Activated CD4-positive, alpha-beta T cell treated with anti-CD3 and anti-CD28 coated beads, Interleukin-2, amount 50 U/mL, for 1 hour (primary cell): ENCODE measurements around the gene KHNYN.
"Not testable (repeated sequence)": the region's sequence is repeated elsewhere in the genome, so short reads cannot be mapped to it uniquely, and the experiment has no call there.

Experiments used
- DNase-seq: peaks from one replicate; pipeline ENCODE4 v3.0.0-alpha.2; 2020

KHNYN gene

DNA sequence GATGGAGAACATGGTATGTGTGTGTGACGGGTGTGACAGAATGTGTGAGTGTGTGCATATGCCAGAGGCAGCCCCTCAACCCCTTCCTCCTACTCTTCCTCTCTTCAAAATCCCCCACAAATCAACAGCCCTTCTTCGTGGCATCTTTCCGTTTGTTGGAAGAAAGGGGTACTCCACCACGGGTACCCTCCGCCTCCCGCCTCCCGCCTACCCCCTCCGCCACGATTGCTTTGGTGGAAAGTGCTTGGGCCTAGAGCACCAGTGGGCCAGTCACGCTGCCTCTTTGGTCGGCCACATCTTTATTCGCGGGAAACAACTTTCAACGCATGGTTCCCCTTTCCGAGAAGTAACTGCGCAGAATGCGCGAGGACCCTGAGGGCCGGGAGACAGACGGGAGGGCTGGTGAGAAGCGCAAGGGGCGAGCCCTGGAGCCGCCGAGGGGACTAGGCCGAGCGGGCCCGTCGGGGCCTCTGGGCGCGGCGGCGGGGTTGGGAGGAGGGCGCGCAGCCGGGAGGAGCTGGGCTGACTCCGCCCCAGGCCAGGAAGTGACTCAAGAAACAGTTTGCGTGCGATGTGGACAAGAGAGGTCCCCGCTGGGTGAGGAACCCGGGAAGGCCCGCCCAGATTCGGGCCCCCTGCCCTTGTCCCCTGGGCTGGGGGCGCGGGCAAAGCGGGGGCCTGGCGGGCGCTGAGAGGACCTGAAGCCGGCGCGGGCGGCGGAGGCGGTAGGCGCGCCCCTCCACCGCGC, at the start of gene KHNYN, which contains the start of gene CBLN3:
Gene KHNYN, plus strand, starts transcription at position 560 of the 748 bp plus-strand sequence. CDS start 777 bp downstream, outside the sequence.
Gene CBLN3, minus strand, starts transcription at position 274 of the 748 bp plus-strand sequence. CDS start 614 bp downstream, outside the sequence.
- DNase-seq, result peak; percentile 84

DNA sequence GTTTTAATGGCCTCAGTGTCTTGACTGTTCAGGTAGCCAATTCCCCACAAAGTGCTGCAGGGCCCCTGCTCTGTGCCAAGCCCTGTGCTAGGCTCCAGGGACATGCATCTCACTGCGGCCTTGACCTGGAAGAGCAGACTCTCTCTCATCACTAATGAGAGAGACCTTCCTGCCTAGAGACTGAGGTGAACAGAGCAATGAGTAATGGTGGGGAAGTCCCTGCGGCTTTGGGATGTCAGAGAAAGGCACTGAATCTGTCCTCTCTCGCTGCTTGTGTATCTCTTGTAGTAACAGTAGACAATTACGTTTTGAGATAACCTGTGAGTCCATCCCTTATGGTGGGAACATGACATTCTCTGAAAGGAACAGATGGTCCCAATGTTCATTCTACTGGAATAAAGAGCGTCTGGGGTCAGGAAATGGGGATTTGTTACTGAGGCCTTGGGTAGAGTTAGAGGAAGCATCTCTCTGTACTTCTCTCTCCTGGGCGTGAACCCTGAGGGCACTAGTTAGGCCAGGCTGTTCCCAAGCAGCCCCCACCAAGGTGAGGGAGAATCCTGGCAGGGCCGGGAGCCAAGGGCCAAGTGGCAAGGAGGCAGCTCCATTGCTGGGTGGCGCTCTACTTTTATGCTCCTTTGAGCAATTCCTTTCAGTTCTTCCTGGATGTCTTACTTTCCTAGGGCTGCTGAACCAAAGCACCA, 48.2 kb upstream of the KHNYN start:
- no peak for DNase-seq

DNA sequence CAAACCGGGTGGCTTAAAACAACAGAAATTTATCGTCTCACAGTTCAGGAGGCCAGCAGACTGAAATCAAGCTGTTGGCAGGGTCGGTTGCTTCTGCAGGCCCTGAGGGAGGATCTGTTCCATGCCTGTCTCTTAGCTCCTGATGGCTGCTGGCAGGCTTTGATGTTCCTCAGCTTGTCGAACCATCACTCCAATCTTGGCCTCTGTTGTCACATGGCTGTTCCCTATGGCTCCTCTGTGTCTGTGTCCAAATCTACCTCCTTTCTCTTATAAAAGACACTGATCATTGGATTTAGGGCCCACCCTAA, 47.7 kb upstream of the KHNYN start:
- no peak for DNase-seq

DNA sequence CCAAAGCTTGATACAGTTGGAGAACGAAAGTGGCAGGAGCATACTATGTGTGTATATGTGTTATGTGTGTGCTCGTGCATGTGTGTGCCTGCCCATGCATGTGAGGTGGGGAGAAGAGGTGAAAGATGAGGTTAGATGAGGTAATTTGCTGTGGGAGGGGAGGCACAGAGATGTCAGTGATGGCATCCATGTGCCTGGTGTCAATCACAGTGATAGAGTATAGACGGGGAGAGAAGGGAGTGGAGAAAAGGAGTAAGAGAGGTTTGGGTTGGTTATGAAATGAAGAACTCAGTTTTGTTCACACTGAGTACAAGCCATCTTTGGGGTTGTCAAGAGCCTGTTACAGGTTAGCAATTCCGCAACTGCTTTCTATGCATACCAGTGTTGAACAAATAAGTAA, 45.6 kb upstream of the KHNYN start:
- no peak for DNase-seq

DNA sequence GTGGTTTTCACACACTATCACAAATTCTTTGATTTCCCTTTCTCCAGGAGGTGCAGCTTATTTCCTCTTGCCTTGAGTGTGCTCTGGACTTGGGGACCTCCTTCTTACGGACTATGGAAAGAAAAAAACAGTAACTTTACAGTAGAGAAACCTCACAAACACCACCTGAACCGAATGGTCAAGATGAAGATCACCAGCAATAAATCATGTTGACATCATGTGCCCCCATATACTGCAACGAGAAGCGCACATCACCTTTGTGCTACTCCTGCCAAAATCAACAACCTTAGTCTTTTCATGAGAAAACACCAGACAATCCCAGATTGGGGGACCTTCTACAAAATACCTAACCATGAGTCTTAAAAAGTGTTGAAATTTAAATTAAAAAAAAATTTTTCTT, 44.2 kb upstream of the KHNYN start:
- DNase-seq, result no peak

DNA sequence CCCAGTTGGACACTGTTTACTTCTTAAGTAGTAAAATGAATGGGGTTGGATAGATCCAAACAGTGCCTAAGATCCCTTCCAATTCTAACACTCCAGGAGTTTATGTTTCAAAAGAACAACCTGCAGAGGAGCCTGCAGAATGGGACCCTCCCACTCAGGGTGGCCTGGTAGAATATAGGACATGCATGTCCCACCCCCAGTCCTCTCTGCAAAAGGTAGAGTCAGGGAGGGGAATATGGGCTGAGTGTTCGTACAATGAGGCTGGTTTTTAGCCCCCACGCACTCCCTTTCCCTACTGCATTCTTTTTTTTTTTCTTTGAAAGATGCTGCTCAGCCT, 42.8 kb upstream of the KHNYN start:
- DNase-seq, result no peak

DNA sequence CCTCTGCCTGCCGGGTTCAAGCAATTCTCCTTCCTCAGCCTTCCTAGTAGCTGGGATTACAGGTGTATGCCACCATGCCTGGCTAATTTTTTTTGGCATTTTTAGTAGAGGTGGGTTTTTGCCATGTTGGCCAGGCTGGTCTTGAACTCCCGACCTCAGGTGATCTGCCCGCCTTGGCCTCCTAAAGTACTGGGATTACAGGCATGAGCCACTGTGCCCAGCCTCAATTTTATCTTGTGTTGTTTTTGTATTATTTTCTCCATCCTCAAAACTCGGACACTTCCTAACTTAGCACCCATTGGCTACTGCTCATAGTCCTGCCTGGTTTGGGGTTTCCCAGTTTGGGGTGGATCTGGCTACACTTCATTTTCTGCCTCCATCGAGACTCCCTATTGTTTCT, 42.2 kb upstream of the KHNYN start:
- DNase-seq, result not testable (repeated sequence)

DNA sequence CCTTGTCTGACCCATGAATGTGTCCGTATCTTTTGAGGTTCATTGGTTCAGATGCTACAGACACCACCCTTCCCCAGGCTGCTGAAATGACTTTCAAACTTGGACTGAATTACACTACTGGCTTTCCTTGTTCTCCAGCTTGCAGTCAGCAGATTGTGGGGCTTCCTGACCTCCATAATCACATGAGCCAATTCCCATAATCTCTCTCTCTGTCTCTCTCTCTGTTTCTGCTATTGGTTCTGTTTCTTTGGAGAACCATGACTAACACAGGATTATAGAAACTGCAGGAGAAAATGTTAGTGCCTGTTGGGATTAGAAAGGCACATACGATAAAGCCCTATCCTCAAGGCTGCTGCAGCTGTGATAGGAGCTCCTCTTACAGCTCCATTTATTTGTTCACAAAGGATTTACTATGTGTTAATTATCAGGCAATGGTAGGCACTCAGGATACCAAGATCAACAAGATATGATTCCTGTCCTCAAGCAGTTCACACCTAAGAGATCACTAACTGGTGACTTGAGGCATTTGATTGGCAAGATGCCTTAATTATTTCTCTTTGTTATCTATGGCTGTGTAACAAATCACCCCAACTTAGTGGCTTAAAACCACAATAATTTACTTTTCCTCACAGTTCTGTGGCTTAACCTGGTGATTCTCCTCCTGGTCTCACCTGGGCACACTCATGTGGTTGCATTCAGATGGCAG, 41.1 kb upstream of the KHNYN start:
- no peak for DNase-seq

DNA sequence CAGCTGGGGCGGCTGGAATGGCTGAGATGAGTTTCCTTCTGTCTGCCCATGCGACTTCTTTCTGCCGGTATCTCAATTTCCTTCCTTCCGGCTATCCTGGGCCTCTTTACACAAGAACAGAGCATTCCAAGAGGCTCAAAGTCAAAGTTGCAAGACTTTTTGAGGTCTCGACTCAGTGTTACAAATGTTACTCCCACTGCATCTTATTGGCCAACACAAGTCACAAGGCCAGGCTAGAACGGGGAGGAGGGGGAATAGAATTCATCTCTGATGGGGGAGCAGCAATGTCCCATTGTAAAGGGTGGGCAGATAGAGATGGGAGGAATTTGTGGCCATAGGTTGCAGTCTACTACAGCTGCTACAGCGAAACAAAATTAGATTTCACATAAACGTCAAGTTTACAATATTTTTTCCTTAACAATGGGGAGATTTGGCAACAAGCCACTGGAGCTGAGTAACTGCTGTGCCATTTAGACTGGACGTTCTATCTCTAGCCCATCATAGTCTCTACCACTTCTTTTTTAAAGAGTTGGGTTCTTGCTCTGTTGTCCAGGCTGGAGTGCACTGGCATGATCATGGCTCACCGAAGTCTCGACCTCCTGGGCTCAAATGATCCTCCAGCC, 40.4 kb upstream of the KHNYN start:
- DNase-seq, result no peak

DNA sequence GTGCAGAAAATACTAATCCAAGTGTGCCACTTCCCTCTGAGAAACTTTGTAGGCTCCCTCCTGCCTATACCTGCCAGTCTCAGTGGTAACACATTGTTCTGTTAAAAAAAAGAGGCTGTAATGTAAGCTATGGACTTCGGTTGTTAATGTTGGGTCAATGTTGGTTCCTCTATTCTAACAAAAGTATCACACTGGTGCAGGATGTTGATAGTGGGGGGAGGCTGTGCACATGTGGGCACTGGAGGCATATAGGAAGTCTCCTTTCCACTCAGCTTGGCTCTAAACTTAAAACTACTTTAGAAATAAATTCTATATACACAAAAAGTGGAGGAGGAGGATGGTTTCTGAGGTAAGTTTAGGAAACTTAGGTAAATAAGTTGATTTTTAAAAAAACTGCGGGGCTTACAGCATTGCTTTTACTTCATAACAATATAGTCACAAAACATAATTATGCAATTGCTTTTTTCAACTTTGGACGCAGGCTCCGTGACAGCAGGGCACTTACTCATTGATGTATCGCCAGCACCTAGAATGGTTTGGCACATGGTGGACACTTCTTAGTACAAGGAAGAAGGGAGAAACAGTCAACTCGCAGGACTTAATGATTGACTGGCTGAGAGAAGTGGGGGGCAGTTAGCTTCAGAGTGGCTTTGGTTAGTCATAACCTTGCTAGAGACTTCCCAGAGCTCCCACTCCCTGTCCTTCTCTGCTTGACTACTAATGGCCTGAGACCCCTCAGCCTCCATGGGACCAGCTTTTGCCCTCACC, 38.9 kb upstream of the KHNYN start:
- DNase-seq, result no peak

DNA sequence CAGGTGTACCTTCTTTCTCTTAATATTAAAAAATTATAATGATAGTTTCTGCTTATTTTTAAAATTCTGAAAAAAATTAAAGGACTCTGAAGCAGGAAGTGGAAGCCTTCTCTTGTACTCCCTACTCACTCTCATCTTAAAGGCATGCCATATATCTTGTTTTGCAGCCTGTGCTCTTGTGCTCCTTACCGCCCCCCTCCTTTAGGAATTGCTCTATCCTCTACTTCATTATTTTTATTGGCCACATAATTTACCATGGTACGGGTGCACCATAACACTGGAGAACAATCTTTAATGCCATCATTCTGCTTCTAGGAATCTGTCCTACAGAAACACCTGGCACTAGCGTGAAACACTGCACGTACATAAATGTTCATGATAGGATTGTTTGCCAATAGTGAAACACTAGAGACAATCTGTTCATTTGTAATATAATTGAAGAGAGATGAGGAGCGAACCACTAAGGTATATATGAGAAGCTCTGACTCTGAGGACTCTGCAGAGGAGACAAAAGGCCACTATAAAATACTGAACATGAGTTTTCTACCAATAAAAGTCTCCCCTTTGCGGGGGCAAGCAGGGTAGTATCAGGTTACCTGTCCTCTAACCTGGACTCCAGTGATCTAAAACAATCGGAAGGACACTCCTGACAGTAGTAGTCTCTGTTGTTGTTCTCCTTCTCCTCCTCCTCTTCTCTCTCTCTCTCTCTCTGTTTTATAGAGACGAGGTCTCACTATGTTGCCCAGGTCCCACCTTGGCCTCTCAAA, 37.2 kb upstream of the KHNYN start:
- DNase-seq, result no peak

DNA sequence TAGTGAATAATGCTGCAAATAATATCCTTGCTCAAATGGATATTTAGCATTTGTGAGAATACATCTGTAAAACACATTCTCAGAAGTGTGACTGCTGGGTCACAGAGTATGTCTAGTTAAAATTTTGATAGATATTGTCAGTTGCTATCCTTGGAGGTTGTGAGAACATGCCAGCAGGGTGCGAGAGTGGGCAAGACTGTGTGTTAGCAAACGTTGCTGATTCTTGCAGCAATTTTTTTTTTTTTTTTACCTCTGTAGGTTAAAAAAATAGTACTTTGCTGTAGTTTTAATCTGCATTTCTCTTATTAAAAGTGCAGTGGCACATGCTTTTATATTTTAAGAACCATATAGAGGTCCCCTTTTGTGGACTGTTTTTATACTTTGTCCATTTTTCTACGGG, 35.5 kb upstream of the KHNYN start:
- DNase-seq, result no peak

DNA sequence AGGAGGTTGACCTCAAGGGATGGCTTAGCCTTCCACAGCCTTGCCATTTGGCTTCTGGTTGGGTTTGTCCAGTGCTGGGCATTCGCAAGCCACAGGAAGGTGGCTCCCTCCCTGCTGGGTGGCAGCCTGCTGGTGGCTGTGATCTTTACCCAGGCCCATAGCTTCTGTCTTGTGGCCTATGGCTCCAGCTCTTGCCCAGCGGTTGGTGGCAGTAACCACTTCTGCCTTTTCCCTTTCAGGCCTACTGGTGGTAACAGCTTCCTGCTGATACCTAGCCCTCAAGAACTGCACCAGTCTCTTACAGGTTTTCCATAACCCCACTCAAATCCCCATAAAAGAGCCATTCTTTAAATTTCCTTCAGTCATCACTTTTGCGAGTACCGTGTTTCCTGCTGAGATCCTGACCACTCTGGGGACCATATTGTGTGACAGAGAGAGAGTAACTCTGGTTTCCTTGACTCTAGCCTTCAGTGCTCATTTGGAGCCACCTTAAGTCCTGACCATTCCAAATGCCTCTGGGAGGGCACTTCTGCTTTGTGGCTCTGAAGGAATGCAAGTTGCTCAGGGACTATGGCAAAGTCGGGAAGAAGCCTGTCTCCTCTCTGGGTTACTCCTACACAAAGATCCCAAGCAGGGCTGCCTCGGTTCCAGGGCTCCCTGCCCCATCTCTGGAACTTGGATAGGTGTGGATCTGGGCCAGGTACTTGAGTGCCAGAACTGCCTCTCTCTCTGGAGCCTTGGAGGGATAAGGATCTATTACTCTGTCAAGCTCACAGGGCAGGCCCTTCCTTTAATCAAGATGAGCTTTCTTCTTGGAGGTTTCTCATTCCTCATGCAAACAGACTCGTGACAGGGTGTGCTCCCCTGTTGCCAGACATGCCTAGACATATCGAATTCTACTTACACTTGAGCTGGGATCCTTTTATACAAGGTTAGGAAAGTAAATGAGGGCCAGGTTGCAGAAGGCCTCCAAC, 33.9 kb upstream of the KHNYN start:
- no peak for DNase-seq

DNA sequence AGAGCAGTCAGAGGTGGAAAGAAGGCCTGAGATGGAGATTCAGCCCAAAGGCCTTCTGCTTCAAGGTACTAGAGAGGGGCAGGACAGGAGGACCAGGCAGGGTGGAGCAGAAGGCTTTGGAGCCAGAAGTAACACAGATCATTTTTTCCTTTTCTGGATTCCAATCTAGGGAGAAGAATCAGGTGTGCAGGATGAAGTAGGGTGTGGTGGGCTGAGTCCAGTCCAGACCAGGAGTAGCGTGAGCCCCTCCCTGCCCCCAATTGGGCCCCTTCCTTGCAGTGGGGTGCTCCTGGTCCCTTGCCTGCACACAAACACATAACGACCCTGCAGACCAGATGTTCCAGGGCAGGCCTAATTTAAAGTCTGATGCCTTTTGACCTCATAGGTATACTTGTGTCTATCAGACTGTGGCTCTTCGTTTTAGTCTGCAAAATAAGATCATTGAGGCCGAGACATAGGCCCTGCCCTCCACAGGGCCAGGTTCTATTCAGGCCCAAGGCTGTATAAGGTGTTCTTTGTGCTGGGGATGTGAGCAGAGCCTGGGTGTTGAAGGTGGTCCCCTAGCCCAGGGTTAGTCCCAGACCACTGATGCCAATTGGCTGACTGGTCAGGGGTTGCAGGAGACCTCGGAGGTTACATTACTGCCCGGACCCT, 32.0 kb upstream of the KHNYN start:
- no peak for DNase-seq

DNA sequence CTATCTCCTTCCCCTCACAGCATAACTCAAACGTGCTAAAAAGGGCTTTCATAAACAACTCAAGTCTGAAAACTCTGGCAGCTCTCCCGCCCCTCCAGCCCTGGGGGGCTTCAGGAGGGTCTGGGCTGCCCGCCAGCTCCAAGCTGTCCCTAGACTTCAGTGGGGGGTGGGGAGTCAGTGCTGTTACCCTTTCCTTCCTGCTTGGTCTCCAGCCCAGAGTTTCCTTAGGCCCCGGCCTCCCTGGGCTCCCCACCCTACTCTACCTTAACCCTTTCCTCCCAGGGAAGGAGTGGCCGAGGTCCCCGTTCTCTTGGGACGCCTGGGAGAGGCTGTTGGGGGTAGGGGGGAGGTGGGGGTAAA, 31.5 kb upstream of the KHNYN start:
- DNase-seq, result no peak

DNA sequence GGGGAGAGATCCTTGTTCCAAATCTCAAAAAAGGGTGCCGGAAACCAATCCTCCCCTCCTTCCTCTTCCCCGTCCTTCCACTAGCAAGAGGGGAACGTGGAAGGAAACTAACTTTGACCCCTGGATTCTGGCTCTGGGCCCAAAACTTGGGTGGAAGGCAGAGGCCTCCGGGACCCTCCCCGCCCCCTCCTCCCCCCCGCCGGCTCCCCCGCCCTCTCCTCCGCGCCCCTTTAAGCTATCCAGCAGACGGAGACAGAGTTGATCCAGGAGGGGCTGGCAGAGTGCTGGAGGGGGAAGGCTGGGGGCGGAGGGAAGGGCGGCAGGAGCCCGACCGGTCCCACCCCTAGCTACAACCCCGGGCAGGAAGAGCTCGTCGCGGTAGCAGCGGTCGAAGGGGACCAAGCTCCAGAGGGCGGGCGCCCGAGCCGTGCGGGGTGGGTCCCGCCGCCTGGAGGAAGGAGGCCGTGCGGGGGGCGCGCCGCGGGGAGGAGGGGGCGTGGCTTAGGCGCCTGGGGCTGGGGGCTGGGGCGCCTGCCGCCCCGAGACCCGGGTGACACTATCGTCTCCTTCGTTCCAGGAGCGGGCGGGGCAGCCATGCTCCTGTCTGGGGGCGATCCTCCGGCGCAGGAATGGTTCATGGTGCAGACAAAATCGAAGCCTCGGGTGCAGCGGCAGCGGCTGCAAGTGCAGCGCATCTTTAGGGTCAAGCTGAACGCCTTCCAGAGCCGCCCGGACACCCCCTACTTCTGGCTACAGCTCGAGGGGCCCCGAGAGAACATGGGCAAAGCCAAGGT, 30.9 kb upstream of the KHNYN start, which contains the start of gene NYNRIN:
Gene NYNRIN, plus strand, starts transcription at position 351 of the 794 bp plus-strand sequence. Its CDS starts 244 bp downstream, at position 595.
- peak; percentile 11 for DNase-seq

DNA sequence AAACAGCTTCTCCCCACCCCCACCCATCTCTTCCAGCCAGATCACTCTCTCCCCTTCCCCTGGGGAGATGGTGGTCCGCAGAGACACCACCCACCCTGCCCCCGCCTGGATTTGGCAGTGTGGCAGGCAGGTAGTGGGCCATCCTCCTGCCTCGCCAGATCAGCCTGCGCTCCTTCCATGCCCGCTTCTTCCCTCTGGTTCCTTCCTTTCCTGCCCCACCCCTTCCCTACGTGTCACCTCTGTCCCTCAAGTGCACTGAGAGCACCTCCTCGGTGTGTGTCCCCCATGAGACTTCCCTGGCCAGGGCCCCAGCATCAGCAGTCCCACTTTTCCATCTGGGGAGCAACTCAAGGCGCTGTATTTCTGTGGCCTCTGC, 30.3 kb upstream of the KHNYN start:
- DNase-seq, result no peak

DNA sequence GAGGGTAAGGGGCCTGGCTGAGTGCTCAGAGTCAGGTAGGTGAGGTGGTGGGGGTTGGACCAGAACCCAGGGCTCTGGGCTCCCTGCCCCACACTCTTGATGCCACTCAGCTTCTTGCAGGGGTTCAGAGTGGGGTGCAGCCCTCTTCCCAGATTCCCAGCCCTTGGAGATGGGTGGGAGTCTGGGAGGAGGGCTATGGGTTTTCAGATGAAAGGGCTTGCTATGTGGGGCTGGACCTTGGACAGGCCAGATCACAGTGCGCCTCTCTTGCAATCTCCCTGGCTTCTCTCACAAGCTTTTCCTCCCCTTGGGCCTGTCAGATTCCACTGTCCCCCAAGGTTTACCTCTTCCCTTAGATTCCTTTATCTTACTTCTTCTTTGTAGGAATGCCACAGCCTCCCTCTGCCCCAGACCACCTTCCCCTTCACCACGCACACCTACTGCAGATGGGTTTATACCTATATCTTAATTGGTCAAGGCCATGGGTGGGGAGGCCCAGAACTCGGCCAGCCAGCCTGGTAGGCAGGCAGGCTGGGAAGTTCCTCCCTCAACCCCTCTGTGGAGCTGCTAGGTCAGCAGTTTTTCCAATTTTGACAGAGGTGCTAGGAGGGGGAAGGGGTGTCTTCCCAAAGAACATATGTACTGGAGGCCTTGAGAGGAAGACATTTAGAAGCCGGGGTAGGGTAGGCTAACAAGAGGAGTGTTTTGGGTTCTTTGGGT, 29.6 kb upstream of the KHNYN start:
- no peak for DNase-seq
